IMR-90 (cell line): Measurements from ENCODE around the gene MRPS15.

Experiments
- BHLHE40 ChIP-seq: fragments of 150-350 bp; IDR thresholded peaks from 2 replicates; pipeline ENCODE4 v1.6.1; 2016; ENCODE audit warnings: mild to moderate bottlenecking, low read depth, low read length
- CEBPB ChIP-seq: IDR thresholded peaks from 2 replicates; pipeline ENCODE4 v1.6.1; 2012; ENCODE audit warnings: low read depth, low read length, improper control_type of control experiment
- CHD1 ChIP-seq: IDR thresholded peaks from 2 replicates; pipeline ENCODE4 v1.6.1; 2012; ENCODE audit warnings: low read depth, low read length, improper control_type of control experiment
- FOS ChIP-seq: fragments of 150-350 bp; IDR thresholded peaks from 2 replicates; pipeline ENCODE4 v1.6.1; 2016; ENCODE audit warnings: low read depth, low read length
- MAFK ChIP-seq: IDR thresholded peaks from 2 replicates; pipeline ENCODE4 v1.6.1; 2012; ENCODE audit warnings: low read depth, low read length, improper control_type of control experiment
- MAZ ChIP-seq: IDR thresholded peaks from 2 replicates; pipeline ENCODE4 v1.6.1; 2012; ENCODE audit warnings: low read depth, mild to moderate bottlenecking, low read length, improper control_type of control experiment, moderate library complexity, borderline replicate concordance
- MXI1 ChIP-seq: IDR thresholded peaks from 2 replicates; pipeline ENCODE4 v1.6.1; 2012; ENCODE audit warnings: low read depth, mild to moderate bottlenecking, low read length, moderate library complexity, borderline replicate concordance
- POLR2A ChIP-seq: IDR thresholded peaks from 2 replicates; pipeline ENCODE4 v1.6.1; 2012; ENCODE audit warnings: mild to moderate bottlenecking, low read depth, low read length
- RAD21 ChIP-seq: IDR thresholded peaks from 2 replicates; pipeline ENCODE4 v1.6.1; 2012; ENCODE audit warnings: low read length, improper control_type of control experiment
- RCOR1 ChIP-seq: IDR thresholded peaks from 2 replicates; pipeline ENCODE4 v1.6.1; 2012; ENCODE audit warnings: mild to moderate bottlenecking, low read length, improper control_type of control experiment; ENCODE audit not compliant: insufficient replicate concordance
- RFX5 ChIP-seq: IDR thresholded peaks from 2 replicates; pipeline ENCODE4 v1.8.0; 2012; ENCODE audit warnings: low read depth, mild to moderate bottlenecking, low read length, moderate library complexity
- SMC3 ChIP-seq: fragments of 150-350 bp; IDR thresholded peaks from 2 replicates; pipeline ENCODE4 v1.6.1; 2016; ENCODE audit warnings: low read depth, mild to moderate bottlenecking, antibody characterized with exemption, low read length, moderate library complexity
- TF ChIP-seq, protein P1 (sequence below): conservative IDR thresholded peaks from 2 replicates; pipeline ENCODE4 v1.5.1; 2012; ENCODE audit warnings: mild to moderate bottlenecking, low read depth, low read length, improper control_type of control experiment
- TF ChIP-seq, protein P2 (sequence below): fragments of 150-350 bp; IDR thresholded peaks from 2 replicates; pipeline ENCODE4 v1.6.1; 2016; ENCODE audit warnings: low read depth, mild to moderate bottlenecking, low read length, moderate library complexity, borderline replicate concordance

DNA sequence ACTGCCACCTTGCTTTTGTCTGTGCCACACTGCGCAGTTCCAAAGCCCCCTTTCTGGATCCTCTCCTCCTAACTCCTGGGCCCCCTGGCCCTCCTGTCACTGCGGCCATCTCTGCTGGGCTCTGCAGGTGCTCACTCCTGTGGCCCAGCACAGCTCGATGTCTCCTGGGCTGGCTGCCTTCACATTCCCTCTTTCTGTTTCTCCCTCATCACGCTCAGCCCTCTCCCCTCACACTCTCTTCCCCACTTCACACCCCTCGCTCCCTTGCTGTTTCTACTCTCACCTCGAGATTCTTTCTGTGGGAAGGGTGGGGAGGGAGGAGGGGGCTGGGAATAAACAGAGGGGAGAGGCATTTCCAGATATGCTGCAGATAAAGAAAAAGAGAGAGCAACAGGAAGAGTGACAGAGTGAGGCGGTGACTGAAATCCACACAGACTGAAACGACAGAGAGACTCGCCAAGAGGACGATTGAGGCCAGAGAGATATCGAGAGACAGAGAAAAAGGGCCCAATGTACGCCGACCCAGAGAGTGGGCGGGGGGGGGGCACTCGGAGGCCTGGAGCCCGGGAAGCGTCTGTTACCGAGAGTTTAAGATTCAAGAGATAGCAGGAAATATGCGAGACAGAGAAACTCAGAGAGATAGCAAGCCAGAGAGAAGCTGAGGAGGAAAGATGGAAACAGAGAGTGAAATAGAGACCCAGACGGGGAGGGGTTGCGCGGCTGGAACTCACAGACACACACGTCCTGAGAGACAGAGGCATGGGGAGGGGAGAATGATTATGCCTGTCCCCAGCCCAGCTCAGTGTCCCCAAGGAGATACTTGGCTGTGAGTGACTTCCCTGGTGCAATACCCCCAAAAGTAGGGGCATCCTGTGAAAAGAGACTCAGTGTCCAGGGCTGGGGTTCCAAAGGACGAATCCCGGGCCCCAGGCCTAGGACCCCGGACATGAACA lies 17.9 kb upstream of the MRPS15 start:
- TF ChIP-seq, protein P1, sequence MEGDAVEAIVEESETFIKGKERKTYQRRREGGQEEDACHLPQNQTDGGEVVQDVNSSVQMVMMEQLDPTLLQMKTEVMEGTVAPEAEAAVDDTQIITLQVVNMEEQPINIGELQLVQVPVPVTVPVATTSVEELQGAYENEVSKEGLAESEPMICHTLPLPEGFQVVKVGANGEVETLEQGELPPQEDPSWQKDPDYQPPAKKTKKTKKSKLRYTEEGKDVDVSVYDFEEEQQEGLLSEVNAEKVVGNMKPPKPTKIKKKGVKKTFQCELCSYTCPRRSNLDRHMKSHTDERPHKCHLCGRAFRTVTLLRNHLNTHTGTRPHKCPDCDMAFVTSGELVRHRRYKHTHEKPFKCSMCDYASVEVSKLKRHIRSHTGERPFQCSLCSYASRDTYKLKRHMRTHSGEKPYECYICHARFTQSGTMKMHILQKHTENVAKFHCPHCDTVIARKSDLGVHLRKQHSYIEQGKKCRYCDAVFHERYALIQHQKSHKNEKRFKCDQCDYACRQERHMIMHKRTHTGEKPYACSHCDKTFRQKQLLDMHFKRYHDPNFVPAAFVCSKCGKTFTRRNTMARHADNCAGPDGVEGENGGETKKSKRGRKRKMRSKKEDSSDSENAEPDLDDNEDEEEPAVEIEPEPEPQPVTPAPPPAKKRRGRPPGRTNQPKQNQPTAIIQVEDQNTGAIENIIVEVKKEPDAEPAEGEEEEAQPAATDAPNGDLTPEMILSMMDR = no peak
- TF ChIP-seq CHD1 (no peak), POLR2A (no peak), RAD21 (no peak), BHLHE40 (no peak), MXI1 (no peak), RFX5 (no peak), CEBPB (no peak), MAFK (no peak), SMC3 (no peak), MAZ (no peak), RCOR1 (no peak), FOS (no peak)
- TF ChIP-seq, protein P2, sequence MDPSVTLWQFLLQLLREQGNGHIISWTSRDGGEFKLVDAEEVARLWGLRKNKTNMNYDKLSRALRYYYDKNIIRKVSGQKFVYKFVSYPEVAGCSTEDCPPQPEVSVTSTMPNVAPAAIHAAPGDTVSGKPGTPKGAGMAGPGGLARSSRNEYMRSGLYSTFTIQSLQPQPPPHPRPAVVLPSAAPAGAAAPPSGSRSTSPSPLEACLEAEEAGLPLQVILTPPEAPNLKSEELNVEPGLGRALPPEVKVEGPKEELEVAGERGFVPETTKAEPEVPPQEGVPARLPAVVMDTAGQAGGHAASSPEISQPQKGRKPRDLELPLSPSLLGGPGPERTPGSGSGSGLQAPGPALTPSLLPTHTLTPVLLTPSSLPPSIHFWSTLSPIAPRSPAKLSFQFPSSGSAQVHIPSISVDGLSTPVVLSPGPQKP = no peak
